GM13976 (cell line): ENCODE measurements around the gene C14orf180.

ENCODE experiments used
- DNase-seq: peaks from one replicate; pipeline ENCODE4 v3.0.0; 2012; ENCODE audit warnings: low spot score
- CTCF ChIP-seq: IDR thresholded peaks from 2 replicates; pipeline ENCODE4 v1.5.1; 2012; ENCODE audit warnings: borderline replicate concordance, mild to moderate bottlenecking; ENCODE audit not compliant: insufficient read depth; ENCODE audit errors: extremely low read depth, missing control alignments, control extremely low read depth
- in situ Hi-C: fragments of 300-500 bp; cut with MboI; formaldehyde crosslinking; loops from one replicate; pipeline ENCODE4 v1.12.0; 2022; ENCODE audit warnings: low sequenced_read_pairs, mixed read lengths, inconsistent platforms; ENCODE audit not compliant: unreplicated experiment

Gene C14orf180

GRCh38 chr14:104604458-104605449, 25.2 kb downstream of the C14orf180 start, which contains the start of gene TMEM179:
Gene TMEM179 (minus strand): TSS chr14:104604772. CDS start chr14:104604741, 31 bp downstream.
- in situ Hi-C loops = no loop called here
- peak; percentile 60 for DNase-seq
- TF ChIP-seq CTCF = no peak

GRCh38 chr14:104609666-104610065, 30.1 kb downstream of the C14orf180 start:
- DNase-seq = no peak
- no peak for TF ChIP-seq CTCF
- in situ Hi-C loops = no loop called here

- no peak for TF ChIP-seq CTCF
- in situ Hi-C loops = no loop called here
- no peak for DNase-seq
Observed at GRCh38 chr14:104610749-104611310, 31.3 kb downstream of the C14orf180 start.

DNA sequence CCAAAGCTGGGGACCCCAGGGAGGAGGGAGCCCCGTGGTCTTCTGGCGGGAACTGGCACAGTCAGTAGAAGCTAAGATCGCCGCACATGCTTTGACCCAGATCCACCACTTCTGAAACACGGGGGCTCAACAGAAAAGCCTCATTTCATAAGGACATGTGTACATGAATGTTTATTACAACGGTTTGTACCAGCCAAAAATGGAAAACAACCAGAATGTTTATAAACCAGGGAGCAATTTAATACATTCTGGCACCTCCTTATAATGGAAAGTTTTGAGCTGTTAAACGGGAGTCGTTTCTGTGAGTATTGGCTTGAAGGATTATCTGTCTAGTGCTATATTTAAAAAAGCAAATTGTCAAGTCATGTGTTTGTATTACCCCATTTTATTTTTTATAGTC, 32.3 kb downstream of the C14orf180 start:
- in situ Hi-C loops = no loop called here
- TF ChIP-seq CTCF = no peak
- no peak for DNase-seq

GRCh38 chr14:104614126-104614812, 34.7 kb downstream of the C14orf180 start:
- DNase-seq = no peak
- in situ Hi-C loops = no loop called here
- TF ChIP-seq CTCF = no peak

DNA sequence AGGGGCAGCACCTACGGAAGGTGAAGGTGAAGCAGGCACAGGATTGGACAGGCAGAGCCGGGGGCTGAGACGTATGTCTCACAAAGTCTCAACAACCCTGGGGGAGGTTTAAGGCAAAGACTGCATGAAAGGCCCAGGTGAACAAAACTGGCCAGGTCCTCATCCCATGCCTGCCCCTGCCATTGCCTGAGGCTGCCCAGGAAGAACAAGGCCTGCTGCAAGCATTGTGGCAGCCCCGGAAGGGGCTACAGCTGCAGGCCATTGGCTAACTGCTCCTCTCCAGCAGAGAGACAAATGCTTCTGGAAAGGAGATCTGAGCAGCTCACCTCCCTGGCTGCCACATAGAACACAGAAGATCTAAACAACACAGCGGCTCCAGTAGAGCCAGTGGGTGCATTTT, 45.4 kb downstream of the C14orf180 start:
- no peak for DNase-seq
- TF ChIP-seq CTCF = no peak
- in situ Hi-C loops = no loop called here
